GM21528 (cell line): Measurements from ENCODE around the gene ANGEL2.
"Not testable (repeated sequence)": the region's sequence is repeated elsewhere in the genome, so short reads cannot be mapped to it uniquely, and the experiment has no call there.

Experiments used
- ATAC-seq: cut with Tn5 transposase; IDR thresholded peaks from one replicate; pipeline ENCODE4 v1.9.1; 2021; ENCODE audit warnings: mild to moderate bottlenecking, moderate library complexity; ENCODE audit not compliant: unreplicated experiment, low FRiP score

The ANGEL2 gene

GRCh38 chr1:213015099-213016050 is at the start of gene ANGEL2:
ANGEL2 (minus strand) TSS chr1:213015867; CDS start chr1:213015671, 196 bp downstream.
- peak; percentile 96 for ATAC-seq

GRCh38 chr1:213061263-213061662 is 45.6 kb upstream of the ANGEL2 start:
- ATAC-seq, result no peak

GRCh38 chr1:213060836-213061235 is 45.2 kb upstream of the ANGEL2 start:
- no peak for ATAC-seq

- no peak for ATAC-seq
Measured at GRCh38 chr1:213057264-213058059, 41.8 kb upstream of the ANGEL2 start.

GRCh38 chr1:213055767-213056166 is 40.1 kb upstream of the ANGEL2 start:
- ATAC-seq, result no peak

GRCh38 chr1:213054733-213055591 is 39.3 kb upstream of the ANGEL2 start:
- no peak for ATAC-seq

GRCh38 chr1:213054142-213054541 is 38.5 kb upstream of the ANGEL2 start:
- no peak for ATAC-seq

- ATAC-seq, result no peak
Measured at GRCh38 chr1:213053455-213053854, 37.8 kb upstream of the ANGEL2 start.

- no peak for ATAC-seq
Measured at GRCh38 chr1:213051881-213052202, 36.2 kb upstream of the ANGEL2 start.

GRCh38 chr1:213051127-213051880 is 35.6 kb upstream of the ANGEL2 start, which contains the start of gene RPS6KC1:
RPS6KC1 (plus strand) TSS chr1:213051241; CDS start chr1:213051405, 164 bp downstream.
- ATAC-seq, result peak; percentile 99

GRCh38 chr1:213050745-213051126 is 35.1 kb upstream of the ANGEL2 start:
- ATAC-seq, result peak; percentile 46

- ATAC-seq, result no peak
Measured at GRCh38 chr1:213049232-213049631, 33.6 kb upstream of the ANGEL2 start.

GRCh38 chr1:213045321-213046226 is 29.9 kb upstream of the ANGEL2 start:
- ATAC-seq, result not testable (repeated sequence)

- ATAC-seq, result no peak
Measured at GRCh38 chr1:213041443-213041842, 25.8 kb upstream of the ANGEL2 start.

- ATAC-seq, result no peak
Measured at GRCh38 chr1:213035573-213035972, 19.9 kb upstream of the ANGEL2 start.

GRCh38 chr1:213034713-213035112 is 19.0 kb upstream of the ANGEL2 start:
- ATAC-seq, result no peak

- ATAC-seq, result no peak
Measured at GRCh38 chr1:213032651-213033050, 17.0 kb upstream of the ANGEL2 start.

- ATAC-seq, result not testable (repeated sequence)
Measured at GRCh38 chr1:213027024-213027423, 11.4 kb upstream of the ANGEL2 start.

GRCh38 chr1:213020016-213020415 is 4.3 kb upstream of the ANGEL2 start:
- ATAC-seq, result no peak
